ENCODE results near the gene VAMP4. TPM values are rescaled to one million over a fixed set of nuclear protein-coding genes. Genes with fewer than 3 reads are reported as not detected.

Gene VAMP4
- total and polyA plus RNA-seq, 2 donors (not counting 3 experiments of a cell fraction or from before 2014, with no cell fraction given): 2.1 to 10.4 TPM

- Histone ChIP-seq H3K4me3 (replicated peaks in 1 of 3; ENCODE audit: insufficient read depth in 1 of 3, low read depth in 1 of 3, low read length in 3 of 3) (no peak overlapping the region), H3K36me3 (ENCODE audit: control insufficient read depth in 2 of 2, extremely low read depth in 1 of 2, insufficient read depth in 2 of 2, low read length in 2 of 2) (no peaks in the 10 kb centered on the region), H2AFZ (ENCODE audit: low read depth, low read length) (no peak overlapping the region), H3K27me3 (ENCODE audit: control insufficient read depth in 2 of 2, insufficient read depth in 2 of 2, low read length in 2 of 2) (peaks cover 2 to 21% of the 10 kb centered on the region in 2 experiments), H4K20me1 (replicated peaks; ENCODE audit: control insufficient read depth, extremely low read depth, insufficient read depth, low read length) (no peaks in the 10 kb centered on the region), H3K4me1 (ENCODE audit: control insufficient read depth, extremely low read depth, insufficient read depth, low read length) (peaks cover under 1% of the 10 kb centered on the region), H3K4me2 (ENCODE audit: insufficient read depth, low read length) (no peak overlapping the region), H3K9me3 (replicated peaks; ENCODE audit: control insufficient read depth, insufficient read depth, low read length) (no peaks in the 10 kb centered on the region), H3K9ac (replicated peaks; ENCODE audit: extremely low read depth, insufficient read depth, low read length) (no peak overlapping the region), H3K79me2 (ENCODE audit: control insufficient read depth, insufficient read depth, low read length) (no peaks in the 10 kb centered on the region), H3K27ac (ENCODE audit: insufficient read depth, low read depth, low read length) (no peak overlapping the region), H3K9me1 (replicated peaks; ENCODE audit: control insufficient read depth, extremely low read depth, insufficient read depth, low read length) (no peaks in the 10 kb centered on the region)
- intact Hi-C loops (cut with micrococcal nuclease) (no loop called here), dilution Hi-C loops (cut with MboI; ENCODE audit: extremely low pct_ligation_motif_present, low sequenced_read_pairs) (no loop called here)
- no peak for TF ChIP-seq FOS (IDR thresholded peaks at IDR 0.05; ENCODE audit: borderline replicate concordance, insufficient read depth, low read length)
- TF ChIP-seq CTCF (IDR thresholded peaks at IDR 0.05; ENCODE audit: extremely low read depth in 1 of 2, insufficient read depth in 1 of 2, low read depth in 1 of 2, low read length in 2 of 2): no peak
- no peak for TF ChIP-seq GATA2 (IDR thresholded peaks at IDR 0.05; ENCODE audit: insufficient read depth, insufficient read length, low read depth, low read length)
- no peak for TF ChIP-seq MYC (IDR thresholded peaks at IDR 0.05; ENCODE audit: low read depth, low read length)
- no peak for TF ChIP-seq POLR2A (IDR thresholded peaks at IDR 0.05; ENCODE audit: low read depth, low read length)
- no peak for TF ChIP-seq JUN (IDR thresholded peaks at IDR 0.05; ENCODE audit: borderline replicate concordance, insufficient read depth, insufficient read length, low read depth)
- TF ChIP-seq EZH2 (IDR thresholded peaks at IDR 0.05; ENCODE audit: borderline replicate concordance, low read depth, low read length, severe bottlenecking): no peak
- no peak for TF ChIP-seq POLR2AphosphoS5 (IDR thresholded peaks at IDR 0.05; ENCODE audit: insufficient read depth, low read depth, low read length)
- no peak for TF ChIP-seq MAX (IDR thresholded peaks at IDR 0.05; ENCODE audit: insufficient read depth, insufficient read length)
- no TSS peak for BruUV-seq (replicated peaks)
- no peak for DNase-seq (ENCODE audit: low read depth, low spot score)
- POLR2A ChIA-PET: no interaction called here
- FAIRE-seq: no peak
- CTCF ChIA-PET: no interaction called here
These were observed 30.4 kb upstream of the VAMP4 start for GRCh38 chr1:171772312-171772711.
